Dedifferentiated amniotic fluid mesenchymal stem cell (primary cell): ENCODE results near the gene DMWD.

ENCODE experiments used
- DNase-seq: peaks from one replicate; pipeline ENCODE4 v3.0.0-alpha.2; 2016; ENCODE audit errors: extremely low spot score

DMWD gene, protein sequence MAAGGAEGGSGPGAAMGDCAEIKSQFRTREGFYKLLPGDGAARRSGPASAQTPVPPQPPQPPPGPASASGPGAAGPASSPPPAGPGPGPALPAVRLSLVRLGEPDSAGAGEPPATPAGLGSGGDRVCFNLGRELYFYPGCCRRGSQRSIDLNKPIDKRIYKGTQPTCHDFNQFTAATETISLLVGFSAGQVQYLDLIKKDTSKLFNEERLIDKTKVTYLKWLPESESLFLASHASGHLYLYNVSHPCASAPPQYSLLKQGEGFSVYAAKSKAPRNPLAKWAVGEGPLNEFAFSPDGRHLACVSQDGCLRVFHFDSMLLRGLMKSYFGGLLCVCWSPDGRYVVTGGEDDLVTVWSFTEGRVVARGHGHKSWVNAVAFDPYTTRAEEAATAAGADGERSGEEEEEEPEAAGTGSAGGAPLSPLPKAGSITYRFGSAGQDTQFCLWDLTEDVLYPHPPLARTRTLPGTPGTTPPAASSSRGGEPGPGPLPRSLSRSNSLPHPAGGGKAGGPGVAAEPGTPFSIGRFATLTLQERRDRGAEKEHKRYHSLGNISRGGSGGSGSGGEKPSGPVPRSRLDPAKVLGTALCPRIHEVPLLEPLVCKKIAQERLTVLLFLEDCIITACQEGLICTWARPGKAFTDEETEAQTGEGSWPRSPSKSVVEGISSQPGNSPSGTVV

GRCh38 chr19:45792470-45793177, at the start of gene DMWD:
DMWD (minus strand) TSS chr19:45792845; CDS start chr19:45792756, 89 bp downstream.
- peak; percentile 99 for DNase-seq

DNA sequence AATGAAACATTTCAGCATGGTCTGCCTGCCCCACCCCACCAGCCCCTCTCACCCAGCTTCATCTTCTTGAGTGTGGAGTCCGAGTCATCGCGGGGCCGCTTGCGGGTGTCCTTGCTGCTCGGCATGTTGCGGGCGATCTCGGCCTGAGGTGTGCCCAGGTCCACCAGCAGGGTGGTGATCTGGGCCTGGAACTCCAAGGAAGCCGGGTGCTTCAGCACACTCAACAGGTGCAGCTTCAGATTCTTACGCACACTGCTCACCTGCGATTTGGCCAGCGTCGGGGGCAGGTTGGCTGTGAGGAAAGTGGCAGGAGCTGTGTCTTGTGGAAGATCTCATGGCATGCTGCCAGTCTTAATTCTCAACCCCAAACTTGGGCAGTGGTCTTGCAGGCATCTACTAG, 49.6 kb upstream of the DMWD start:
- DNase-seq = no peak

- no peak for DNase-seq
Measured at GRCh38 chr19:45834970-45835369, 42.3 kb upstream of the DMWD start.

DNA sequence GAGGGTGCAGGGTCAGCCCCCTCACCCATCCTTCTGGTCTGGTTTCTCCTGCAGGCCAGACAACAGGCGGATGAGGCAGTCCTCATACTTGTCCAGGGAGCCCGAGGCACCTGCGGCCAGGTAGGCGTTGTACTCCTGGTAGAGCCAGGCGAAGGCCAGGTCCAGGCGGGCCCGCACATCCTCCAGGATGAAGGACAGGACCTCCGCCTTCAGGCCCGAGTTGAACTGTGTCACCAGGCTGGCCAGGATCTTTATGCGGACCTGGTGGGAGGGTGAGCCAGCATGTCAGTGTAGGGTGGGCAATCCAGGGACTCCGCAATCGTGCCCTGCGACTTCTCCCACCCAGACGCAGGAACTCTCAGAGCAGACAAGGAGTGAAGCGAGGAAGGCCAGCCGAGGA, 36.3 kb upstream of the DMWD start:
- DNase-seq = no peak

DNA sequence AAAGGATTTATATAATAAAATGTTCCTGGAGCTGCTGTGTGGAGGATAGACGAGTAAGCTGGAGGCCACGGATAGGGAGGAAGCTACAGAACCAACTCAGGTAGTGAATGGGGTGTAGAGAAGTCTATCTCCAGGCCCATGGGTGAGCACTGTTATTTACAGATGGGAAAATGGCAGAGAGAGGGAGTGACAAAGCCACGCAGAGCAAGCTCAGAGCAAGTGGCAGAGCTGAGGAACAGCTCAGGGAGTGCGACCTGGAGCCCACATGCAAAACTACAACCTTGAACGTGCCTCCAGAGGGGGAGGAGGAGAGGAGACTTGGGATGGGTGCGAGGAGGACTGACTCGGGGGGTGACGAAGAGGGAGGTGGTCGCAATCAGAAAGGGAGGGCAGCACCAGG, 35.9 kb upstream of the DMWD start:
- DNase-seq = no peak

- DNase-seq = no peak
Measured at GRCh38 chr19:45827459-45828093, 34.9 kb upstream of the DMWD start.

DNA sequence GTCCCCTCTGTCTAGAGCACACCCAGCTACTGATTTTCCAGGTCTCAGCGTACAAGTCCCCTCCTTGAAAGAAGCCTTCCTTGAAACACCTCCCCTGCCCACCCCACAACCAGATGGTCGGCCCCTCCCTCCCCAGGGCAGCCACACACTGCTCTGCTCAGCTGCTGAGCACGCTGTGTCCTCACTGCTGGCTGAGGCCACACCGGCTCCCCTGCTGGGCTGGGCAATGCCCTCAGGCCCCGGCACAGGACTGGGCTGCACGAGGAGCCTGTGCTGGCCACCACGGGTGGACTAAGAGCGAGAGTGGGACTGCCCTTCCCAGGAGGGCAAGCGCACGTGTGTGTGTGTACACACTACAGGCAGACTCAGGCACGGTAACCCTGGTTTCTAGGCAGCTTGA, 34.3 kb upstream of the DMWD start:
- DNase-seq = no peak

DNA sequence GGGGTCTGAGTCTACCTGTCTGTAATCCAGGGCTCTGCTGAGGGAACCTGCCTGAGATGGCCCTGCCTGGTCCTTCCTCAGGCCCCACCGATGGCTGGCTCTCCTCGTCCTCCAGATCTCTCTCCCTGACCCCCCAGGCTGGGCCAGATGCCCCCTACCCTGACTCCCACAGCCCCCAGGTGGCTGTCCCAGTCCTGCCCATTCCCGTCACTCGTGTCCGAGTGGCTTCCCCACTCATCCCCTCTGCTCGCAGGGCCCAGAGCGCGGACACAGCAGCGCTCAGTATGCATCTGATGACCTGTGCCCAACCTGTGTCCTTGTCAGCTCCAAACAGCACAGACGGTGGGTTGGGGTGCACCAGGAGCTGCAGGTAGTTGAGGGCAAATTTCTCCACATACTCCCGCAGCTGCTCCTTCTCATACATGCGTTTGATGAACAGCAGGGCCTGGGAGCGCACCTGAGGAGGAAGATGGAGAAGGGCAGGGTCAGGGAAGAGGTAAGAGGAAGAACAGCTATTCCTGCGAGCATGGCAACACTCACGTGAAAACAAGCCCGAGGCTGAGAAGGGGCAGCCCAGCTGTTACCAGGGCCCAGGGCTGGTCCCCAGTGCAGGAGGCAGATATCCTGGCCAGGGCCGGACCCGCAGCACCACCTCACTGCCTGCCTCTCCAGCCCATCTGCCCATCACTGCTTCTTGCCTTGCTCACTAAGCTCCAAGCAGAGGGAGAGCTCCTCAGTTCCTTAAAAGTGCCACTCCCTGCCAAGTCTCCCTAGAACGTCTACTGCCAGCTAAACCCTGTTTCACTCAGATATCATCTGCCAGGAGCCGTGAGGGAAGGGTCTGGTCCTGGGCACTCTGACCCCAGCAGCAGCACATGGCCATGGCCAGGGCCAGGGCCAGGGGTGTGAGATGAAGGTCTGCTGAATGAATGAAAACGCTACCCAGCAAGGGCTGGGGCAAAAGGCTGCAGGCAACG, 33.6 kb upstream of the DMWD start:
- DNase-seq = no peak

GRCh38 chr19:45825263-45825605, 32.6 kb upstream of the DMWD start:
- DNase-seq = no peak

DNA sequence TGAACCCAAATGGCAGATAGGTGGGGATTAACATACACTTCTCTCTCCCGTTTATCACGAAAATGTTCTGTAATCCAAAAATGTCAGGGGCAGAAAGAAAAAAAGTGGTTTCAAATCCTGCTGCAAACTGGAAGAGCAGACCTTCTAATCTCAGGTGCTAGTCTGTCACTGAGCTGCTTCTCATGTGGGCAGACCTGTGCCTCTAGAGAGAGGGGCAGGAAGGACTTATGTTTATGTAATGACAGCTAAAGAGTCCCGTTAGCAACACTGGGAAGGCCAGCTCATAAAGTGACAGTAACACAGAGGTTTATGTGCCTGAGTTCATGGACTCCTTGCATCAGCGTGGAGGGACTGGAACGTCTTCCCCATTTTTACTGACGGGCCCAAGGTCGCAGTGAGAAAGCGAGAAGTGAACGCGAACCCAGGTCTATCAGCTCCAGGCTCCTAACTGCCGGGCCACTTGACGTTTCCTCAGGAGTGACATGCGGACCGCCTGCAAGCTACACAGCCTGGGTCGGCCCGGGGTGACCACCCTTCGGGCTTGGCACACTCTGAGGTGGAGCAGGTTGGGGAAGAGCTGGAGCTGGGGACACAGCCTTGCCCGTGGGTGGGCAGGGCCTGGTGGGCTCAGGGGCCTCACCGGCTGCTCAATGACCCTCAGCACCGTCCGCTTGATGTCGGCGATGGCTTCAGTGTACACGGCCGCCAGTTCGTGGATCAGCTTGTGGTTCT, 32.1 kb upstream of the DMWD start:
- no peak for DNase-seq

GRCh38 chr19:45824041-45824471, 31.4 kb upstream of the DMWD start:
- DNase-seq = no peak

- DNase-seq = no peak
Measured at GRCh38 chr19:45823182-45823581, 30.5 kb upstream of the DMWD start.

GRCh38 chr19:45822716-45823115, 30.1 kb upstream of the DMWD start:
- DNase-seq = no peak

GRCh38 chr19:45821570-45821969, 28.9 kb upstream of the DMWD start:
- no peak for DNase-seq

DNA sequence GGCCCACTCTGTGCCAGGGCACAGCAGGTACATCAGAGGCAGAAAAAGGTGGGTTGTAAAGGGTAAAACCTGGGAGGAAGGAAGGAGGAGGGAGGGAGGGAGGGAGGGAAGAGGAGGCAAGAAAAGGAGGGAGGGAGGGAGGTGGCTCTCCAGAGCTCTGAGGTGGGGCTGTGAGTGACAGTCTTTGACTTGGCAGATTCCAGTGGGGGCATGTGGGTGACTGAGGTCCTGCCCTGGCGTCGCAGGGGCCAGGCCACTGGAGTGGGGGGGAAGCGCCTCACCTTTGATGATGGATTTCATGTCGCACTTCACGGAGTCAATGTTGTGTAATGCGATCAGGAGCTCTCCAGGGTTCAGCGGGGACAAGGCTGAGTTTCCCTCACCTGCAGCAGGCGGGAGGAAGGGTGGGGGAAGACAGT, 28.5 kb upstream of the DMWD start:
- DNase-seq = no peak

DNA sequence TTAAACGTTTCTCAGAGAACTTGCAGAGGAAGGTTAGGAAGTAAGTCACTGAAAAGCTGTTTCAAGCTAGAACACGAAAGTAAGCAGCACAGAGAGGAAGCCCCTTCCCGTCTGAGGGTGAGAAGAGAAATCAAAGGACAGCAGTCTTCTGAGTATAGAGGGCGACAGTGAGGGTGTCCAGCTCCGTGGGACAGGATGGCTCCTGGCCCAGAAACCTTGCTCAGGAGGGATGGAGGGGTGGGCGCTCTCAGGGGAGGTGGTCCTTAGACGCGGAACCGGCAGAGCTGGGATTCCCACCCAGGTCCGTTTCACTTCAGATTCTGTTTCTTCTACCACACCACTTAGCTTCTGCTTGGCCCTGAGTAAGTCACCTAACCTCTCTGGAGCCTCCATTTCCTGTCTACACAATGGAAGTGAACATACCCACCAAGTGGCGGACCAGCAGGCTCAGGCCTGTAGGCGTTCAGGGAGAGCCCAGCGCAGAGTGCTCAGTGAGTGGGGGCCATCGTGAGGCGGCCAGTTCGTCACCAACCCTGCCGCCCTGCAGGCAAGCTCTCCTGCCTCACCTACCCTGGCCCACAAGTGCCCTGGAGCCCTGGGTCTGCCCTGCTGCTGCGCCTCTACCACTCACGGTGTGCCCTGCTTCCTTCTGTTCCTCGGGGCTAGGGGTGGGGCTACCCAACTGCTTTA, 27.9 kb upstream of the DMWD start:
- no peak for DNase-seq

GRCh38 chr19:45819769-45820168, 27.1 kb upstream of the DMWD start:
- DNase-seq = no peak

DNA sequence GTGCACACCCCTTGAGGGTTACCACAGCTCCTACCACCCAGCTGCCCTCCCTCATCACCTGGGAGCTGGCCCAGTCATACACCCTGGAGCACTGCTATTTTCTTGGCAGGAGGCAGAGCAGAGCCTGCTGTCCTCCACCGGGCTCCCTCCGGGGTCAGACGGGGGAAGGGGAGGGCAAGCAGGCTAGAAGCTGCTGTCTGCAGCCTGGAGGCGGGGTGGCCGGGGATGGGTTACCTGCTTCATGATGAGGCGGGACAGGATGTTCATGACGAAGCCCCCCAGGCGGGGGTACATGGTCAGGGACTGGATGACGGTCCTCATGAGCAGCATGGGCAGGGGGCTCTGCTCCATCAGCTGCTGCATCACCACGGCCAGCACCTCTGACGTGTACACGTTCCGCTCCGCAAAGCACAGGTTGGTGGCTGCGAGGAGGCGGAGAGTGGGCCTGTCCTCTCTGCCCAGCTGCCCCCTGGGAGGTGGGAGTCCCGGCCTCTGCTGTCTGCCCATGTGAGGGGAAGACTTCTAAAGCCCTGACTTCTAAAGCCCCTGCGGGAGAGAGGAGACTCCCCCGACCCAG, 25.2 kb upstream of the DMWD start:
- DNase-seq = no peak

- DNase-seq = peak; percentile 90
Measured at GRCh38 chr19:45817010-45817724, 24.5 kb upstream of the DMWD start.
